NCI-H345 (cell line): ENCODE measurements around the gene CERS6.

Source experiments
- DNase-seq: peaks from one replicate; lab custom pipeline; 2025; lab: John Stamatoyannopoulos, UW

Gene CERS6

GRCh38 chr2:168530982-168531622 lies 75.0 kb downstream of the CERS6 start:
- no peak for DNase-seq

DNA sequence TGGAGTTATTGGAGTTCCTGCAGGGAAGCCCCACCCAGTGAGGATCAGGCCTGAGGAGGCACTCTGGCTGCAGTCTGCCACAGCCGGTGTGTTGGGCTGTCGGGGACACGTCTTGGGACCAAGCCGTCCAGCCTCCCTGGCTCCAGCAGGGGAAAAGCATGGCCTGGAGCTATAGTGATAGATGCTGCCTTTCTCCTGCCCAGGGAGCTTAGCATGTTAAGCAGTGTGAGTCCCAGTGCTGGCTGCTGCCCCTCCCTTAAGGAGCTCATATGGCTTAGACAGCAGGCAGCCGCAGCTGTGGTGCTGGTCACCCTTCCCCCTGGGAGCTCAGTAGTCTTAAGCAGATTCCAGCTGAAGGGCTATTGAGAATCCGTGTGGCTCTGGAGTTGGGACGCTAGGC lies 78.9 kb downstream of the CERS6 start:
- no peak for DNase-seq

GRCh38 chr2:168536925-168537466 lies 80.9 kb downstream of the CERS6 start:
- DNase-seq, result no peak

- DNase-seq, result no peak
Measured at GRCh38 chr2:168538133-168538532, 82.1 kb downstream of the CERS6 start.

DNA sequence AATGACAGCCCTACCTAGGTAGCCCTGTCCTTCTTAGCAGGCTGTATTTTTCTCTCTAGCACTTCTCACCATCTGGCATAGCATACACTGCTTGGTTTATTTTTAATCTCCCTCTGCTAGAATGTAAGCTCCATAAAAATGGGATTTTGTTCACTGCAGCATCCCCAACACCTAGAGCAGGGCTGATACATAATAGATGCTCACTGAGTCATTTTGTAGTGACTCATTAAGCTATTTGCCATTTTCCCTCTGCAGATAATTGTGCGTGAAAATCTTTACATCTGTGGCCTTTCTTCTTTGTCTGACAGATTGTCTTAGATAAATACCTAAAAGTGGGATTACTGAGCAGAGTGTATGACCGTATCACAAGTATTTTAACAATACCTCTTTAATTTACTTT lies 82.5 kb downstream of the CERS6 start:
- DNase-seq, result no peak

DNA sequence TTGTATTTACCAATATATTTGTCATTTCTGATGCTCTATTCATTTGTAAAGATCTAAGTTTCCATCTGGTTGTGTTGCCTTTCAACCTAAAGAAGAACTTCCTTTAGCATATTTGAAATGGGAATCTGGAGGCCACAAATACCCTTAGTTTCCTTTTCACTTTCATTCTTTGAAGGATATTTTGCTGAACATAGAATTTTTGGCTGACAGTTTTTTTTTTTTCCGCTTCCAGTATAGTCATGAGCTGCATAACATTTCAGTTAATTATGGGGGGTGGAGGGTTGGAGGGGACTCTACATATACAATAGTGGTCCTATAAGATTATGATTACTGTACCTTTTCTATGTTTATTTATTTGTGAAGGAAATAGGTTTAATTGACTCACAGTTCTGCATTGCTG lies 83.9 kb downstream of the CERS6 start:
- no peak for DNase-seq

DNA sequence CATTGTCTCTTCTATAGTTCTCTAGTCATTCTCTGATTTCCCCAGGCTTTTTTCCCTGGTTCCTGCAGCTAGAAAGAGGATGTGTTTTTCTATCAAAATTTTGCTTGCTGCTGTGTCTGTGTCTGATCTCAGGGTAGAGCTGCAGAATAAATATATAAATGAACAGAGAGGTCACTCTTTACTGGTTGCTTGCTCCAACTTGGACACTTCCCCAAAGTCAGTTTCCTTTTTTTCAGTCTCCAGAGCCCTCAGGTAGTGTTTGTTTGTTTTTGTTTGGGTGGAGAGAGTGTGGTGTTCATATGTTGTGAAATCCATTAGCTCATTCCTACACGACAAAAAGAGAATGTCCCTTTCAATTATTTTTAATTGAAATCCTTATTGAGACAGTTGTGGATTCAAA lies 85.8 kb downstream of the CERS6 start:
- no peak for DNase-seq

DNA sequence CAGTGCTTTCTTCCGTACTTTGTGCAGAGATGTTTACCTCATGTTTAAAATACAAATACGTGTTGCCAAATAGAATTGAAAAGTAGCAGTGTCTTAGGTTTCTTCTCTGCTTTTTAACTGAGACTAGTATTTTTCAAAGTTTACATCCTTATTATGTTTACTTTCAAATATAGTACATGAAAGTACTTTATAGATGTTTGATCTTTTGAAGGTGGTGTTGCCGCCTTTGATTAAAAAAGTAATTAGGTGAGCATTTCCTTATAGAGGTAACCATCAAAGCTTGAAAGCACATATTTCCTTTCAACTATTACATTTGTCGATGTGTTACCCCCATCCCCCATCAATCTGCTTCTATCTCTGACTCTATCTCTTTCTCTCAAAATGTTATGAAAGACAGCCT lies 87.0 kb downstream of the CERS6 start:
- DNase-seq, result no peak

GRCh38 chr2:168543935-168544334 lies 87.9 kb downstream of the CERS6 start:
- no peak for DNase-seq

GRCh38 chr2:168545439-168546082 lies 89.5 kb downstream of the CERS6 start:
- peak; percentile 5 for DNase-seq

DNA sequence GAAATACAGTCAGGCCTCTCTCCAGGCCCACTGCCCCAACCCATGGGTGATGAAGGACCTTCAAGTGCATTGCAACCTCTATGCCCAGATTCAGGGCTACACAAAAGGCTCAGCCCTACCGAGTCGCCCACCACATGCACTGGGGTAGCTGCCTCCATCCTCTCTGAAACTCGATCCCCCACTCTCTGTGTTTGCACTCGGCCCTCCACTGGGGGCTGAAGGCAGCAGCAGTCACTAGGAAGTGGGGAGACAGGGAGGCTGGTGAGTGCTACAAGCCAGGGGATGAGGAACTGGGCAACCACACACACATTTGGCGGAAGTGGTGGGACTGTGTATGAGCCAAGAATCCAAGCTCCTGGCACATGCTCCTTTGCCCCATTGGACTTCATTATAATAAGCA lies 94.6 kb downstream of the CERS6 start:
- no peak for DNase-seq

- peak; percentile 94 for DNase-seq
Measured at GRCh38 chr2:168552450-168552856, 96.4 kb downstream of the CERS6 start.

- DNase-seq, result no peak
Measured at GRCh38 chr2:168555283-168555682, 99.2 kb downstream of the CERS6 start.

DNA sequence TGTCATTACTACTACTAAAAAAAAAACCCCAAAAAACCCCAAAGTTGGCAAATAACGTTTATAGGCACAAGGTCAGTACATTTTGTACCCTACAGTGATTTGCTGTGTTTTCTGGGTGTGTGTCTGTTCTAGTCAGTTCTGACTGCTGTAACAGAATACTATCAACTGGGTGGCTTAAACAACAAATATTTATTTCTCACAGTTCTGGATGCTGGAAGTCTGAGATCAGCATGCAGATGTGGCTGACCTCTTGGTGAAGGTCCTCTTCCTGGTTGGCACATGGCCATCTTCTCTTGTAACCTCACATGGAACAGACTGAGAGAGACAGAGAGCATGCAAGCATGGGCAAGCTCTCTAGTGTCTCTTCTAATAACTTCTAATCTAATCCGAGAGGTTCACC lies 103.1 kb downstream of the CERS6 start:
- DNase-seq, result no peak

DNA sequence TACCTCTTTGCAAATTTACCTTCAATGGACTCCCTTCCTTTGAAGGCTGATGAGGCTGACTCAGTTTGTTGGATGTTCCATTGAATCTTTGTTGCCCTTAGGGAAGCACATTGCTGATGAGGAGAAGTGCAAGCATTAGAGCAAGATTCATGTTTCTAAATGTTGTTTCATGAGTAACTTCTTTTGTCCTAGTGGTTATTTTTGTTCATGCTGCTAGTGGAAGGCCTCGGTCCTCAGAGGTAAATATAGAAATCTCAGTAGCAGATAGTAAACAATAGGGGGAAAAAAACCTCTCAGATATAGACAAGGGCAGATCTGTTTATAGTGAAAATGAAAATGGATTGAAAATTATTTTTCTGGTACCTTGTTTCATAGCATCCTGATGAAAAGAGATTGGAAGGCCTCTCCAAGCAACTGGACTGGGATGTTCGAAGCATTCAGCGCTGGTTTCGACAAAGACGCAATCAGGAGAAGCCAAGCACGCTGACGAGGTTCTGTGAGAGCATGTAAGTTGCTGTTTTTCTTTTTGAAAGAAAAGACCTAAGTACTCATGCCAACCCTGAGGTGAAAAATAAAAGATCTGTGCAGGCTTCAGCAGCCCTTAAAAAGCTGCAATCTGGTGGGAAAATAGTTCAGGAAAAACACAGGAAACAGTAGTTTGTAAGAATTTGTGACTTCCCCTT lies 104.9 kb downstream of the CERS6 start:
- DNase-seq, result no peak

- DNase-seq, result no peak
Measured at GRCh38 chr2:168561991-168562390, 105.9 kb downstream of the CERS6 start.

DNA sequence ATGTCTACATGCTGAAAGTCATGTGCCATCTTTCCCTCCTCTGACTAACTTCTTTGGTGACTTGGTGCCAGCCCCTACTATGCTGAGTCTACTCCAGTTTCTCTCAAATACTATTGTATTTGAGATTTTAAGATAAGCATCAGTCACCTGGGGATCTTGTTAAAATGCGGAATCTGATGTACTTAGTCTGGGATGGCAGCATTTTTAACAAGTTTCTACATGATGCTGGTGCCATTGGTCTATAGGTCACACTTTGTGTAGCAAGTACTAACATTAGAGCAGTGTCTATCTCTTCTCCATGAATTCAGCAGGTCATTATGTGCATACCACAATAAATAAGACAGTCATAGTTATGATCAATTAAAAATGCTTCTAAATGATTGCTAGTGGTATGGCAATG lies 106.9 kb downstream of the CERS6 start:
- DNase-seq, result no peak

DNA sequence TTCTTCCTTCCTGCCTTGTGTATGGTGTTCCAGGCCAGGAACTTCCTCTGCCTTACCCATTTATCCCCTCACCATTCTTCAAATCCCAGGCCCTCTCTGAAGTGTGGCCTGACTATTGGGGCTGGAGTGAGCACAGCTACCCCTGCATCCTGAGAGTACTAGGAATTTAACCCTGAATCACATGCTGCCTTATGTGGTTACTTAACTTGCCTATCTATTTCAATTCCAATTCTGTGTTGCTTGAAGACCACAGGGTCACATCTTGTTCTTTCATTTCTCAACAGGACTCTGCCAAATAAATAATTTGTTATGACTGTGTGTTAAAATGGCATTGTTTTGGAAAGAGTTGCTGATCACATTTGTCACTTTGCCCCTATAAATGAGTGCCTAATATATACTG lies 108.6 kb downstream of the CERS6 start:
- DNase-seq, result no peak

DNA sequence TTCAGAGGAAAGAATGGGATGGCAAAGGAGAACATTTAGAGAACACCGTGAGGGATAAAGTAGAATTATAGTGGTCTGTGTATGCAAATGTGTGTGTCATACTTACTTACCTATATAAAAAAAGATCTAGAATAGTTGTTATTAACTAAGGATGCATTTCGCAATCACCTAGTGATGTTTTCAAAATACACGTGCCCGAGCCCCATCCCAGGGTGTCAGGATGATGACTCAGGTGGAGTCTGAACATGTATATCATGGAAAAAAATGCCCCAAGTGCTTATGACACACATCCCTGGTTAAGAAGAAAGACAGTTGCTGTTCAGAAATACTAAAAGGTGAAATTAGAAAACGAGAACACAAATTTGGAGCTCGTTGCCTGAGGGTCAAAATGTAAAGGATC lies 109.0 kb downstream of the CERS6 start:
- no peak for DNase-seq

DNA sequence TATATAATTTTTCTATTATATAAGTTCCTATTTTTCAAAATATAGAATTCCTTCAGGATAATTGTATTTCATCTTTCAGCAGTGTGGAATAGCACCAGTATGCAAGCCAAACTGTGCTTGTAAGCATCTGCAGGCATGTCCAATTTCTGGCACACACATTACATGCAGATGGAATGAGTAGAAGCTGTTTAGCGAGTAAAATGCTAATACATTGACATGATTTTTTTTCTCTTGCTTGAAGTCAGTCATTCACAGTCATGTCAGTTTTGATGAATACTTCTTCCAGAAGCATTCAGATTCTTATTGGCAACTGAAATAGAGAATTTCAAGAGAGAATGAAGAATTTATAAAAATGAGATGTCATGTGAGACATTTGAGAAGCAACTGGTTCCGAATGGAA lies 109.4 kb downstream of the CERS6 start:
- no peak for DNase-seq

- no peak for DNase-seq
Measured at GRCh38 chr2:168566974-168567665, 111.0 kb downstream of the CERS6 start.

- no peak for DNase-seq
Measured at GRCh38 chr2:168567836-168568235, 111.8 kb downstream of the CERS6 start.
